Right lung (tissue), 10 donors: ENCODE results near the gene CHMP5. TPM values are rescaled to one million over a fixed set of nuclear protein-coding genes. Genes with fewer than 3 reads are reported as not detected.

Experiments
- DNase-seq, 2 donors: peaks; one replicate each; pipeline ENCODE4 v3.0.0-alpha.2; 2013
- long read RNA-seq, 8 donors: transcript quantifications; one replicate each; lab custom pipeline, GENCODE V29; 2026
- polyA plus RNA-seq, 5 donors: library from polyadenylated mRNA; unstranded; fragments of 120-200 nt; gene quantifications; one replicate each; pipeline versions ENCODE4 v1.2.1 to v1.2.3, GENCODE V29; 2013; ENCODE audit warnings: inconsistent platforms in 1 of 5, low replicate concordance in 1 of 5; ENCODE audit not compliant: insufficient read length in 5 of 5, insufficient read depth in 1 of 5

Gene CHMP5
- polyA plus RNA-seq, result 100 to 1,000 TPM in 3 of 5 donors, 10 to 100 TPM in 2; 91.8 to 123 (median 116) TPM
- long read RNA-seq, donor 1, transcript CHMP5-203 (2 exons, 576 nt), result minor isoform, 6 of 161 reads
- long read RNA-seq, donor 1, transcript CHMP5-201 (8 exons, 1,477 nt), result major isoform, 87 of 161 reads
- long read RNA-seq, donor 1, partial matches to known transcripts, result 68 of 161 reads
- long read RNA-seq, donor 1, other reads (novel, unspliced or antisense), result 0 of 161 reads
- long read RNA-seq, donor 2, transcript CHMP5-201 (8 exons, 1,477 nt), result major isoform, 41 of 72 reads
- long read RNA-seq, donor 2, partial matches to known transcripts, result 29 of 72 reads
- long read RNA-seq, donor 2, other reads (novel, unspliced or antisense), result 0 of 72 reads
- long read RNA-seq, donor 3, transcript CHMP5-201 (8 exons, 1,477 nt), result major isoform, 57 of 94 reads
- long read RNA-seq, donor 3, transcript CHMP5-203 (2 exons, 576 nt), result minor isoform, 7 of 94 reads
- long read RNA-seq, donor 3, partial matches to known transcripts, result 30 of 94 reads
- long read RNA-seq, donor 3, other reads (novel, unspliced or antisense), result 0 of 94 reads
- long read RNA-seq, donor 4, transcript CHMP5-201 (8 exons, 1,477 nt), result major isoform, 32 of 79 reads
- long read RNA-seq, donor 4, partial matches to known transcripts, result 44 of 79 reads
- long read RNA-seq, donor 4, other reads (novel, unspliced or antisense), result 0 of 79 reads
- long read RNA-seq, donor 5, transcript CHMP5-201 (8 exons, 1,477 nt), result major isoform, 88 of 220 reads
- long read RNA-seq, donor 5, partial matches to known transcripts, result 127 of 220 reads
- long read RNA-seq, donor 5, other reads (novel, unspliced or antisense), result 0 of 220 reads
- long read RNA-seq, donor 6, transcript CHMP5-201 (8 exons, 1,477 nt), result major isoform, 103 of 152 reads
- long read RNA-seq, donor 6, partial matches to known transcripts, result 48 of 152 reads
- long read RNA-seq, donor 6, other reads (novel, unspliced or antisense), result 0 of 152 reads
- long read RNA-seq, donor 7, transcript CHMP5-201 (8 exons, 1,477 nt), result major isoform, 40 of 41 reads
- long read RNA-seq, donor 7, partial matches to known transcripts, result 0 of 41 reads
- long read RNA-seq, donor 7, other reads (novel, unspliced or antisense), result 0 of 41 reads
- long read RNA-seq, donor 8, transcript CHMP5-201 (8 exons, 1,477 nt), result major isoform, 27 of 34 reads
- long read RNA-seq, donor 8, partial matches to known transcripts, result 7 of 34 reads
- long read RNA-seq, donor 8, other reads (novel, unspliced or antisense), result 0 of 34 reads

DNA sequence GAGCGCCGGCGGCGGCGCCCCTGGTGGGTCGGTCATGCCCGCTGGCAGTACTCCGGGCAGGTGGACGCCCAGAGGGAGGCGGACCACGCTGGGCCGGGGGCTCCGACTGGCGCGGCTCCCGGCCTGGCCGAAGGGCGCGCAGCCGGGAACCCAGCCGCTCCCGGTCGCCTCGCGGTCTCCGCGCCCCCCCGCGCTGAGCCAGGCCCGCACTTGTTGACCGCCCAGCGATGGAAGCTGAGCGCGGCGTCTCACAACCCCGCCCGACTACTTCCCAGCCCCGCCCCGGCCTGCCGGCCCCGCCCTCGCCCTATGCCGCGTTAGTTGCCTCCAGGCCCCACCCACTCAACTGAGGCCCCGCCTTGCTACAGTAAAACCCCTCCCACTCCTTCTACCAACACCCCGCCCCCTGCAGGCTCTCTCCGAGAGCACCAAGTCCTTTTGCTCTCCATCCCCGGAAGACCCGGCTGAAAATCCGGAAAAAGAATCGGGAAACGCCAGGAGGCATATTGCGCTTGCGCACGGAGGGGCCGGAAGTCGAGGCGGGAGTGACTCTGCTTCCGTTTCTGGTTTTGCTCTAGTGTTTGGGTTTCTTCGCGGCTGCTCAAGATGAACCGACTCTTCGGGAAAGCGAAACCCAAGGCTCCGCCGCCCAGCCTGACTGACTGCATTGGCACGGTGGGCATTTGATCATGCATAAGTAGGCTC, at the start of gene CHMP5, which contains the start of gene BAG1:
Gene CHMP5 (plus strand): TSS at position 577 of the 705 bp plus-strand sequence. CDS start 30 bp downstream, at position 607.
Gene BAG1 (minus strand): TSS at position 236 of the 705 bp plus-strand sequence.
- DNase-seq, result peak; percentile 99 to 100

DNA sequence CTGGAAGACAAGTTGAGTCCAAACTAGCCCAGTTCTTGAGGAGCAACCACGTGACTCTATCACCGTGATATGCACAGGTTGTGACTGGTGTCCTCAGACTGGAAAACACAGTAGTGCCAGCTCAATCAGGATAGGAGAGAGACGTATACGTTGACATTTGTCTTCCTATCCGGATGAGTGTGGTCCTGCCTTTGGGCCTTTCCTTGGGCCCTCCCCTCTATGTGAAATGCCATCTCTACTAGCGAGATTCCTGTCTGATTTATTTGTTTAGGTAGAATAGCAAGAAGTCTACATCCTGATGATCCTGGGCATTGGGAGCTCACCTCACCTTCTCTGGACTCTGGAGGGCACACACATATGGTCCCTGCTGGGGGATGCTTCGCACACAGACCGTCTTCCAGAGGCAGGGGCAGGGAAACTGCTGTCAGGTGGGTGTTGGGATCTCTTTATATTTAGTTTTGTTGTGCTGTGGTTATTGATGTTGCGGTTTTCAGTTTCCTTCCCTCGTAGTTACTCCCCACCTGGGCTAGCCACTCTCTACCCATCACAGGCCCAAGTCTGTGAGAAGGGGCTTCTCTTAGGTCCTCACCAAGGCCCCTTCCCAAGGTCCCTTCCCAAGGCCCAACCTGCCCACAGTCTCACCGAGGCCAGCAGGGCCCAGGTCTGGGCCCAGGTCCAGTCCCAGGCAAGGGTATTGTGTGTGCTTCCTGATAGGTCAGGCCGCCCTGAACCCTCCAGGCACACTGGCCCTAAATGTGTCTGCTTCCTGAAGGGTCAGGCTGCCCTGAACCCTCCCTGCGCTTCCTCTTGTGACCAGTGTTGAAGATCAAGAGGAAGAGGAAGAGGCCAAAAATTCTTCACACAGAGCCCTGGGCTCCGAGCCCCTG, 43.9 kb upstream of the CHMP5 start:
- DNase-seq, result no peak

DNA sequence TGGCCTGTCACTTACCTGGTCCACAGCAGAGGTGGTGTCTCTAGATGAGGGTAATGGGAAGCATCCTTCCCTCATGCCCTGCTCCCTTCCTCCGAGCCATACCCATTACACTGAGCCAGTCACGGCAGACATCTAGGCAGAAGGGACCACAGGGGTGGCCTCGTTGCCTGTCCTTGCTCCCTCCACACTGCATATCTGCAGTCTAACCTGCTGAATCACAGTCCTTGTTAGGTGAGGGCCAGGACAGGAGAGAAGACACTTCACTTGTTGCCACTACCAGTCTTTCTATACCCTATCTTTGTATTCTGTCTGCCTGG, 43.3 kb upstream of the CHMP5 start:
- no peak for DNase-seq

DNA sequence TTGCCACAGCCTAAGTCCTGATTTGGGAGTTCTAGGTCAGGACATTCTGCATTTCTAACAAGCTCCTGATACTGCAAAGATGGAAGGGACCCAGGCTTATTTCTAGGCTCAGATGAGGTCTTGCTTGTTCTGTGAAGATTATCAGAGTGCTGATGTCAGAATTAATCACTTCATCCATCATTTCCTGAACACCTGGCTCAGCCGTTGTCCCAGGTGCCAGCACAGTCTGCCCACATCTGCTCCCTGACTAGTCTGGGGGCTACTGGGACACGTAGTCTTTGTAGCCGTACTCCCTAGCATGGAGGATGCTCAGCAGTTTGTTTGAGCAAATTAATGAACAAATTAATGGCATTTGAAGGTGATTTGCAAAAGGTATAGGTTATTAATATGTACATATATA, 42.8 kb upstream of the CHMP5 start:
- DNase-seq, result no peak

DNA sequence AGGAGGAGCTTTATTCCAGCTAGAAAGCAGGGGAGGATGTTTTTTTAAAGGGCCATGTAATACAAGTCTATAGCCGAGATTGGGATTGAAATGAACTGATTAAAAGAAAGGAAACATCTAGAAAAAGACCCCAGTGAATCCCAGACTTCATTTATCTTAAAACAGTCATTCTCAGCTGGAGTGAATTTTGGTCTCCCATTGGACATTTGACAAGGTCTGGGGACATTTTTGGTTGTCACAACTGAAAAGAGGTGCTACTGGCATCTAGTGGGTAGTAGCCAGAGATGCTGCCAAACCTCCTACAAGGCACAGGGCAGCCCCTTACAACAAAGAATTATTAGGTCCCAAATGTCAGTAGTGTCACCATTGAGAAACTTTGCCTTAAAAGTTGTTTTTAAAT, 41.2 kb upstream of the CHMP5 start:
- no peak for DNase-seq

DNA sequence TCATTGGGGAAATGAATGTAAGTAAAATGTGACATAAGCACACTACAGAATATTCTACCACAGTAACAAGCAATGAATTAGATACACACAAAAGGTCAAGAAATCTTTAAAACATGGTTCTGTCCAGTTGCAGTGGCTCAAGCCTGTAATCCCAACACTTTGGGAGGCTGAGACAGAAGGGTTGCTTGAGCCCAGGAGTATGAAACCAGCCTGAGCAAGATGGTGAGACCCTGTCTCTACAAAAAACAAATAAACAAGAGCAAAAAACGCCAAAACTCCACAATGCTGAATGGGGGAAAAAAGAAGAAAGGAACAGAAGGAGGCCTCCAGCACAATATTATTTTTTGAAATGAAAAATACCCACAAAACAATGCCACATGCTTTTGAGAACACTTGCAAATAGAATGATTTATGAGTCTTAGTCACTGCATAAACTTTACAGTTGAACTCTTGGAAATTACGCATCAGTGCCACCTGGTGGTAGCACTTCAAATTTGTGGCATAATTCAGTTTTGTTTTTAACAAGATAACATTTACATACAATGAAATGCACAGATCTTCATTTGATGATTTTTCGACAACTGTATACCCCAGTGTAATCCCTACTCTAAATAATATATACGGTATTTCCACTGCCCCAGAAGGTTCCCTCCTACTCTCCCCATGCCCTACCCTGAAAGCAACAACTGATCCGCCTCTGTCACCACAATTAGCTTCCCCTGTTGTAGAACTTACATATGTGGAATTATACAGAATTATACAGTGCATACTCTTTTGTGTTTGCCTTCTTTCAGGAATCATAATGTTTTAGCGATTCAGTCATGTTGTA, 39.3 kb upstream of the CHMP5 start:
- DNase-seq, result peak; percentile 65 to 73

DNA sequence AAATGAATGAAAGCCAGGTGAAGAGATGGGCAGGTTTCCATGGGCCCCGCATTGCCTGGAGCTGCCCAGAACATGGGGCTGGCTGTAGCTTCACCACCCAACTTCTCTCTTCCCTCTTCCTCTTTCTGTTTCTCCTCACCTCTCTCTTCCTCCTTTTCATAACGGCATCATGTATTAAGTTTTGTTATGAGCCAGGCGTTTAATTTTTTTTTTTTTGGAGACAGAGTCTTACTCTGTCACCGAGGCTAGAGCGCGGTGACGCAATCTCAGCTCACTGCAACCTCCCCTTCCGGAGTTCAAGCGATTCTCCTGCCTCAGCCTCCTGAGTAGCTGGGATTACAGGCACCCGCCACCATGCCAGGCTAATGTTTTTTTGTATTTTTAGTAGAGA, 37.8 kb upstream of the CHMP5 start:
- no peak for DNase-seq

DNA sequence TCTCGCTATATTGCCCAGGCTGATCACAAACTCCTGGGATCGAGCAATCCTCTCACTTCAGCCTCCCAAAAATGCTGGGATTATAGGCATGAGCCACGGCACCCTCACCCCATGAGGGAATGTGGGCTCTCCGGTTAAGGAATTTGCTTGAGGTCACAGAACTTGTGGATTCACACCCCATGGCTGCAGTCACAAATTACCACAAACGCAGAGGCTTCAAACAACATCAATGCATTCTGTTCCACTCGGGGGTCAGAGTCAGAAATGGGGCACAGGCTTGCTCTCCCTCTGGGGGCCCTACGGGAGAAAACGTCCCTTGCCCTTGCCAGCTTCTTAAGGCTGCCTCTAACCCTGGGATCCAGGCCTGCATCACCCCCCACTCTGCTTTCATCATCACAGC, 37.1 kb upstream of the CHMP5 start:
- DNase-seq, result no peak

DNA sequence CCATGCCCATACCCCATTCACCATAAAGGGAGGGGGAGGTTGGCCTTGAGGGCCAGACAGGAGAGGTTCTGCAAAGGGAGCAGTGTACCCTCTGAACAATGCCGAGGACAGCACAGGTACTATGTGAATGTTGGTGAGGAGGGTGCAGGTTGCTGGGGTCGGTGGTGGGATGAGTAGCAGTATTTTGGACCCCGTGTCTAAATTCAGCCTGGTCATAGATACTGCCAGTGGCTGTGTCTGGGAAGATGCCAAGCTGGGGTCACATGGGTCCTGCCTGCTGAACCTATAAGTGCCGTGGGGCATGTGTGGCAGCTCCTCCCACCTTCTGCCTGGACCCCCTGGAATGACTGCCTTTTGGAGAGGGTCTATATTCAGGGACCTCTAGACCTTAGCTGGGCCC, 36.2 kb upstream of the CHMP5 start:
- DNase-seq, result no peak

DNA sequence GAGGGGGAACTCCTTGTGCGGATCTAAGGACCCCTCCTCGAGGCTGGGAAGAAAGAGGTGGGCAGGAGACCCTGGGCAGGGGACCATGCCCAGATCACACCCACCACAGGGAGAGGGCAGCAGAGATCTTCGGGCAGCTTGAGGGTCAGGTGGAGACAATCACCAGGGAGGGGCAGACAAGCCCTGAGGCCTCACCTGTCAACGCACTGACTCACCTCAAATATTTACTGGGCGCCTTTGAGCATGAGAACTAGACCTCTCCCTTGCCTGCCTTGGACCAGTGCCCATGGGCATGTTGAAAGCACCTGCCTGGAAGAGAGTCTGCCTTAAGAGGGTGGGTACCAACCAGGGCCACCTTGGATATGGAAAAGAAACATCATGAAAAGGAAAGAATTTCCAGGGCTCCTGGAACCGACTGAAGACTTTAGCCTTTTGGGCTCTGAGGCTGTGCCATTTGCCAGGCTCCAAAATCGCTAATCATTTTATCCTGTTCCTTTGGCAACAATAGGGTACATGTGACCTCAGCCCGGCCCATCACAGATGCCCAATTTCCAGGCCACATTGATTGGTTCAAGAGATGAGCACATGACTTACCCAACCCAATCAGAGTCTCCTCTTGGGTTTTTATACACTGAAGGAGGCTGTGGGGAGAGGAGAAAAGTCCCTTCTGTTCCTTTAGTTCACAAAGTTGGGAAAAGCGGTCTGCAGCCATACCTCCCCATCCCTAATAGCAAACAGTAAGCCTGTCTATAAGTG, 35.3 kb upstream of the CHMP5 start:
- DNase-seq, result peak; percentile 45 to 49

DNA sequence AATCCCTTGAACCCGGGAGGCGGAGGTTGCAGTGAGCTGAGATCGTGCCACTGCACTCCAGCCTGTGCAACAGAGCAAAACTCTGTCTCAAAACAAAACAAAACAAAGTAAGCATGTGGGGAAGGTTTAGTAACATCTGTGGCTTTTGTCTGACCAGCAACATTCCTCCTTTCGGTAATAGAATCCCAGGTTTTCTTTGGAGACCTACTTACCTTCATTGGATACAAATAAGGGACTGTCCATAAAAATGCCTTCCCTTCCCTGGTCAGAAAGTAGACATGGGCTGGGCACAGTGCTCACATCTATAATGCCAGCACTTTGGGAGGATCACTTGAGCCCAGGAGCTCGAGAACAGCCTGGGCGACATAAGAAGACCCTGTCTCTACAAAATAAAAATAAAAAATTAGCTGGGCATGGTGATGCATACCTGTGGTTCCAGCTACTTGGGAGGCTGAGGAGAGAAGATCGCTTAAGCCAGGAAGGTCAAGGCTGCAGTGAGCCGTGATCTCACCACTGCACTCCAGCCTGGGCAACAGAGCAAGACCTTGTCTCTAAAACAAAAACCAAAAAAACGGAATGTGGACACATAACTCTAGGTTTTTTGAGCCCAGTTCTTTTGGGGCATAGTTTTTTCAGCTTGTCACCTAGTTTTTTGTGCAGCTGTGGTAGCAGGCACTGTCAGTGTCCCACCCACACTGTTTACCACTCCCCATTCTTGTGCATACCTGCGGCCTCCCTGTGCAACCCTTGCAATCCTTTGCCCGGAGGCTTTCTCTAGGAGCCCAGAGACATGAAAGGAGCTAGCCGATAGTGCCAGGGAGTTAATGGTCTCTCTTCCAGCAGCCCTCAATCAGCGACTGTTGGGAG, 33.9 kb upstream of the CHMP5 start:
- no peak for DNase-seq

DNA sequence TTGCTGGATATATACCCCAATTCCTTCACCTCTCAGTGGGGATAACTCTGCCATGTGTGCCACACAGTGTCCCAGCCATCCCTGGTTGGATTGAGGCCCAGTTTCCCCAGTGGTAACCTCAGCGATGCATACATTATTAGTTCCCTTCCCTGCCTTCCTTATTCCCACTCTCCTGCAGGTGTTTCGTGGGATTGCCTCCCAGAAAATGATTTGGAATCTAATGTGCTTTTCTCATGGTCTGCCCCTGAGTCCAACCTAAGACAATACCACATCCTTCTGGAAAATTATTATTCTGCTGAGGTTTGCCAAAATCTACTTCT, 33.3 kb upstream of the CHMP5 start:
- no peak for DNase-seq

DNA sequence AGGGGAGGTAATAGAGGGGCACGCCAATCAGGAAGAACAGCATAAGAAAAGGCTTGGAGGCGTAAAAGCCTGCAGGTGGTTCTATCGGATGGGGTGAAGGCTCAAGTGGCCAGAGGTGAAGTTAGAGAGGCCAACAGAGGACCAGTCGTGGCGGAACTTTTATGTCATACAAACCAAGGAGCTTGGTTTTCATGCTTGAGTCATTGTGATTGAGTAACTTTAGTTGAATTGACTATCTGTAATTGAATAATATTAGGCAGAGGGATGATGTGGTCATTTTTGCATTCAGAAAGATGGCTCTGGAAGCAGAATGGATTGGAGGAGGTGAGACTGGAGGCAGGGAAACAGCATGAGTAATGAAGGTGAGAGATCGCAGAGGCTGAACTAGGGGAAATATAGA, 32.0 kb upstream of the CHMP5 start:
- DNase-seq, result no peak

DNA sequence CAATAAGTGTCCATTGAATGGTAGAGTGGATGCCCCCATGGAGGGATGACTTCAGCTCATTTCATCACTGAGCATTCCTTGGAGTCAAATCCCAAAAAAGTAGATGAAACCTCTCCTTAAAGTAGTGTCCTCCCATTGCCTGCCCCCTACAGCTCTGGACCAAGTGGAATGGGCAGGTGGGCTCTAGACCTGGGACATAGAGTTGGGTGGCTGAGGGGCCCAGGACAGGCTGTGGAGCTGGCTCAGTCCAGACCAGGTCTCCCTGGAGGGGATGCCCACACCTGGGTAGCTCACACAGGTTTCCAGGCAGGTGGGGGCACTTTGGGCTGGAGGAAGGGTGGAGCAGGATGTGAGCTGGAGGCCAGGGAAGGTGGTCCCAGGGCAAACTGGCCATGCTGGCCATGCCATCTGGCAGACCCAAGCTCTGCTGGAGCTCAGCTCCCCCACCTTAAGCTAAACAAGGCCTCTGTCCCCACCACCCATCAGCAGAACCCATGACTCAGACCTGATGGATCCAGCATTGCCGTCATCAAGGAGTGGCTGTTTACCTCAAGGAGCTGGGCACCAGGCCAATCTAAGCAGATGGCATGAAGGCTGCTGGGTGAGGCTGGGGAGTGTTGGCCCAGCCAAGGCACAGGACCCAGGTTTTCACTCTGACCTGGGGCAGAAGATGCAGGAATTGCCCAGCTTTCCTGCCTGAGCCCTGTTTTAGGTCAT, 31.1 kb upstream of the CHMP5 start:
- DNase-seq, result peak in 1 of 2 donors; percentile 33

DNA sequence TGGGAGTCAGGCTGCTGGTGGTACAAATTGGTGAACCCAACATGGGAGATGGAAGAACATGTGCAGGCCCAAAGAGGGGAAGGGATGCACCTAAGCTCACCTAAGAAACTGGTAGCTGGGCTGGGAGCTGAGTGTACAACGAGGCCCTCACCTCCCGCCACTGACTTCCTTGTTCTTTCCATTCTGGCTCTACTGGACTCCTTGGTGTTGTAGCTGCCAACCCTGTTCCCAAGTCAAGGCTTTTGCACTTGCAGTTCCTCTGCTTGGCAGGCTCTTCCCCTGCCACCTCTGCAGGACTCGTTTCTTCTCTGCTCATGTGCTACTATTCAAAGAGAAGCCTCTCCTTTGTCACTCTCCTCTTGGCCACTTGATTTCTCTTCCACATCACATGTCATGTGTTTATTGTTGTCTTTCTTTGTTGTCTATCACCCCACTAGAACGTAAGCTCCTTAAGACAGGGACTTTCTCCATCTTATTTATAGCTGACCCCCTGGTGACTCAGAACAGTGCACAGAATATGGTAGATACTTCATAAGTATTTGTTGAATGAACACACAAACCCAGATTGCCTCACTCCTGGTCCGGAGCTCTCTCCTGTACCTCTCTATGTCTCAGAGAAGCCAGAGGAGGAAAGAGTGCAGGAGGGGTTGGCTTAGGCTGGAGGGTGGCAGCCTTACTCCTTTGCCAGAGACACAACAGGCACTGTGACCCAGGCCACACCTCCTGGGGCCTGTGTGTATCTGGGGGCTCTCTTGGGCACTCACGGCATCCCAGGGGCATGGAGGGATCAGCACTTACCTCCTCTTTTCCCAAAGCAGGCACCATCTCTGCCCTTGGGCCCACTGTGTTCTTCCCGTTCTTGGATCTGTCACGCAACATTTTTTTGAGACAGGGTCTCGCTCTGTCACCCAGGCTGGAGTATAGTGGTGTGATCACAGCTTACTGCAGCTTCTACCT, 30.1 kb upstream of the CHMP5 start:
- DNase-seq, result no peak

DNA sequence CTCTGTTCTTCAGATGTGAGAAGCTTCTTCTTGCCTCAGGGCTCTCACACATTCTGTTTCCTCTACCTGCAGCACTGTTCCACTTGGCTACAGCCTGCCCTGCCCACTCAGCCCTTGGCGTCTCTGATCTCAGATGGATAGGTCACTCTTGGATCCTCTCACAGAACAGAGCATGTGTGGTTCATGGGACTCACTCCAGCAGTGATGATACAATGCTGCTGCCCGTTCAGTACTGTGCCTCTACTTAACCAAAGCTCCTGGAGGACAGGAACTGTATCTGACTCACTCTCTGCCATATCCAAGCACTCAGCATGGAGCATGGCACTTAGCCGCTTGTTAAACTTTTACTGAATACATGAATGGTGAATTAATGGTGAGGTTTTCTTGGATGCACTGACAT, 28.3 kb upstream of the CHMP5 start:
- DNase-seq, result no peak
